Heart left ventricle (tissue), 16 donors: ENCODE data around the gene SCFD2. TPM values are rescaled to one million over a fixed set of nuclear protein-coding genes. Genes with fewer than 3 reads are reported as not detected.

Experiments used
- ATAC-seq, 4 donors: fragments of 200-7000 bp; cut with Tn5 transposase; one replicate each; pipeline ENCODE4 v1.9.1; 2020 to 2022; ENCODE audit warnings: moderate library complexity in 4 of 4, mild to moderate bottlenecking in 3 of 4, moderate number of reproducible peaks in 1 of 4
- DNase-seq, 5 donors: peaks; one replicate each; pipeline ENCODE4 v3.0.0-alpha.2; 2020
- H3K27ac ChIP-seq, 12 donors: fragments of 200-600 bp; sonication (generic) in 4 of 12; one replicate each; pipeline versions ENCODE4 v1.5.0 to v1.8.0; 2016 to 2022; ENCODE audit warnings: mild to moderate bottlenecking in 2 of 12
- H3K27me3 ChIP-seq, 9 donors: fragments of 200-600 bp; sonication (generic) in 2 of 9; one replicate each; pipeline versions ENCODE4 v1.5.1 to v1.8.0; 2016 to 2022; ENCODE audit warnings: mild to moderate bottlenecking in 3 of 9
- H3K36me3 ChIP-seq, 9 donors: fragments of 200-600 bp; sonication (generic) in 2 of 9; one replicate each; pipeline versions ENCODE4 v1.5.0 to v1.8.0; 2018 to 2022; ENCODE audit warnings: mild to moderate bottlenecking in 2 of 9
- H3K4me1 ChIP-seq, 12 donors: fragments of 200-600 bp; sonication (generic) in 4 of 12; one replicate each; pipeline versions ENCODE4 v1.5.0 to v1.8.0; 2016 to 2022; ENCODE audit warnings: mild to moderate bottlenecking in 3 of 12
- H3K4me3 ChIP-seq, 12 donors: fragments of 200-600 bp; sonication (generic) in 4 of 12; one replicate each; pipeline versions ENCODE4 v1.5.0 to v1.8.0; 2017 to 2022; ENCODE audit warnings: mild to moderate bottlenecking in 9 of 12, moderate library complexity in 4 of 12
- H3K9me3 ChIP-seq, 12 donors: fragments of 200-600 bp; sonication (generic) in 4 of 12; one replicate each; pipeline versions ENCODE4 v1.5.0 to v1.8.0; 2016 to 2022; ENCODE audit warnings: mild to moderate bottlenecking in 1 of 12
- CTCF ChIP-seq, 12 donors: fragments of 200-600 bp; sonication (generic) in 4 of 12; IDR thresholded peaks; one replicate each; pipeline versions ENCODE4 v1.5.0 to v1.8.0; 2018 to 2022; ENCODE audit warnings: antibody characterized with exemption in 12 of 12, mild to moderate bottlenecking in 5 of 12
- POLR2A ChIP-seq, 2 donors: fragments of 450-650 bp; IDR thresholded peaks; one replicate each; pipeline ENCODE4 v1.6.1; 2017; ENCODE audit warnings: antibody characterized with exemption in 2 of 2, mild to moderate bottlenecking in 2 of 2, moderate library complexity in 2 of 2
- WGBS, 4 donors: extraction: QIAGEN DNeasy Blood & Tissue Kit in 2 of 4; methylation state at CpG; one replicate each; pipeline versions ENCODE4 v1.1.5 to v1.1.7; 2013 to 2018; 5-methylcytosine and 5-hydroxymethylcytosine counted together
- intact Hi-C, 10 donors: fragments of 100-400 bp; cut with DNase I; formaldehyde crosslinking; loops; one replicate each; pipeline versions ENCODE4 v1.11.1 to v1.14.2; 2022
- polyA plus RNA-seq, 2 donors: library from polyadenylated mRNA; stranded (reverse); fragments of 200-250 nt; gene quantifications; one replicate each; pipeline ENCODE4 v1.2.3, GENCODE V29; 2013
- total RNA-seq, 9 donors: library from RNA; depleted of rRNA in 2 of 9; stranded (reverse); fragments of >200 nt in 2 of 9; fragmentation: NEBNext Ultra II Directional in 3 of 9; extraction: Animal tissue kit (Norgen Biotek cat#: 25700) in 3 of 9; gene quantifications; one replicate each; pipeline versions ENCODE4 v1.1.0 to v1.2.4, GENCODE V29; 2016 to 2023
- donor health status: ischemic (EF 13 %, LVEDD 7.1; RV severe dilation, severe dysfunction).
- donor health status: healthy with polysubstance abuse.
- donor health status: DM: no; HTN: yes; CAD: no.
- donor health status: DM: no; HTN: no; CAD: no.
- donor health status: ischemic (EF 25% LVEDD 6.9; RV normal size, moderate dysfunction).
- donor health status: ischemic (EF 25% LVEDD 5.7; RV mildly dilated, moderate dysfunction).
- donor health status: healthy.
- donor health status: DM: yes; HTN: yes; CAD: no.
- donor health status: ischemic (EF 35%, LVEDD 5.7; RV mildly dilated, moderate dysfunction).
- donor health status: nonischemic (EF 11% LVEDD 7.7; RV severe dilation, severe dysfunction).
- donor health status: DM: yes; HTN: yes; CAD: no.
- donor health status: PGD.
- donor health status: ischemic (EF 29% LVEDD 5.4; RV normal size, mild dysfunction).
- donor health status: nonischemic (EF 23%, LVEDD 6.1; RV moderate dilation, normal function).

The SCFD2 gene
- total and polyA plus RNA-seq, 11 donors, result 3.7 to 14.0 (median 9.8) TPM

GRCh38 chr4:52884994-52885393 is 480.9 kb downstream of the SCFD2 start:
- intact Hi-C loops, result no loop called here
- ATAC-seq, result no peak
- H3K9me3 ChIP-seq, result peaks cover 0 to 4% (median 0%) of the 10 kb centered on the region in 12 donors
- H3K4me1 ChIP-seq, result no peaks in the 10 kb centered on the region
- no peak for DNase-seq
- H3K4me3 ChIP-seq, result no peak overlapping the region
- no peaks in the 10 kb centered on the region for H3K36me3 ChIP-seq
- 85 to 95% (median 91%) methylated on average over 2 of the region's 2 CpGs for WGBS, 4 donors
- no peaks in the 10 kb centered on the region for H3K27me3 ChIP-seq
- no peak for TF ChIP-seq POLR2A (IDR thresholded peaks at IDR 0.05)
- no peak for TF ChIP-seq CTCF (IDR thresholded peaks at IDR 0.05)
- H3K27ac ChIP-seq, result no peak overlapping the region

GRCh38 chr4:52883707-52884669 is 481.9 kb downstream of the SCFD2 start:
- TF ChIP-seq CTCF (IDR thresholded peaks at IDR 0.05) (no peak), POLR2A (IDR thresholded peaks at IDR 0.05) (no peak)
- Histone ChIP-seq H3K4me1 (no peaks in the 10 kb centered on the region), H3K4me3 (no peak overlapping the region), H3K27me3 (no peaks in the 10 kb centered on the region), H3K36me3 (no peaks in the 10 kb centered on the region), H3K27ac (no peak overlapping the region), H3K9me3 (peaks cover 0 to 4% (median 0%) of the 10 kb centered on the region in 12 donors)
- DNase-seq (no peak), ATAC-seq (peak in 2 of 4 donors; percentile 16 to 19)
- 94 to 98% (median 96%) methylated on average over 4 of the region's 4 CpGs for WGBS, 4 donors
- intact Hi-C loops, result no loop called here

GRCh38 chr4:52883183-52883621 is 482.7 kb downstream of the SCFD2 start:
- H3K4me3 ChIP-seq, result no peak overlapping the region
- DNase-seq (no peak), ATAC-seq (no peak)
- TF ChIP-seq CTCF (IDR thresholded peaks at IDR 0.05) (no peak), POLR2A (IDR thresholded peaks at IDR 0.05) (no peak)
- WGBS, 4 donors, result 84 to 92% (median 88%) methylated on average over 4 of the region's 4 CpGs
- no peak overlapping the region for H3K27ac ChIP-seq
- H3K27me3 ChIP-seq, result no peaks in the 10 kb centered on the region
- intact Hi-C loops, result no loop called here
- H3K9me3 ChIP-seq, result peaks cover 0 to 4% (median 0%) of the 10 kb centered on the region in 12 donors
- no peaks in the 10 kb centered on the region for H3K4me1 ChIP-seq
- no peaks in the 10 kb centered on the region for H3K36me3 ChIP-seq

- no peaks in the 10 kb centered on the region for H3K27me3 ChIP-seq
- no peaks in the 10 kb centered on the region for H3K9me3 ChIP-seq
- WGBS, 4 donors, result 83 to 100% (median 96%) methylated on average over 1 of the region's 1 CpG
- intact Hi-C loops, result no loop called here
- no peak for TF ChIP-seq POLR2A (IDR thresholded peaks at IDR 0.05)
- no peak for TF ChIP-seq CTCF (IDR thresholded peaks at IDR 0.05)
- no peaks in the 10 kb centered on the region for H3K36me3 ChIP-seq
- DNase-seq (no peak), ATAC-seq (no peak)
- no peak overlapping the region for H3K4me3 ChIP-seq
- H3K27ac ChIP-seq, result no peak overlapping the region
- peaks cover 0 to 8% (median 0%) of the 10 kb centered on the region in 12 donors for H3K4me1 ChIP-seq
These were observed 484.9 kb downstream of the SCFD2 start for GRCh38 chr4:52880994-52881393.
